22Rv1 (cell line): ENCODE measurements around the gene KIF26B.

Source experiments
- ZFX ChIP-seq: fragments of 450-650 bp; IDR thresholded peaks from 2 replicates; pipeline ENCODE4 v1.6.1; 2017; ENCODE audit warnings: antibody characterized with exemption, borderline replicate concordance
- TF ChIP-seq, protein P1 (sequence below): fragments of 450-650 bp; IDR thresholded peaks from 2 replicates; pipeline ENCODE4 v1.5.1; 2017; ENCODE audit warnings: mild to moderate bottlenecking

DNA sequence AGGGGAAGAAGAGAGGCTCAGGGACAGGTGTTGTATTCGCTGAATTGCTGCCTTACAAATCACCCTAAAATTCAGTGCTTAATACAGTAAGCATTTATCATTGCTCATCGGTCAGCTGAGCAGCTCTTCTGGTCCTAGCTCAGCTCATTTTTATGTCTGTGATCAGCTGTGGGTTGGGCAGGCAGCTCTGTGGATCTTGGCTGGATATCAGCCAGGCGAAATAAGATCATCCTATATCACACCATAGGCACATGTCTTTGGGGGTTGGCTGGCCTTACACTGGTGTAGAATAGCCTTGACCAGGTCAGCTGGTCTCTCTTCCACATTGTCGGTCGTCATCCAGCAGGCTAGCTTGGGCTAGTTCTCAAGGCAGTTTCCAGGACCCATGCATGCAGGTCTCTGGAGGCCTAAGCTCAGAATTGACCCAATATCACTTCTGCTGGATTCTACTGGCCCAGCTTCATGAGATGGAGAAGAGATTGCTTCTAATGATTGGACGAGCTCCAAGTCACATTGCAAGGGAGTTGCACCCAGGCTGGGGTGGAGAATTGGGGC is 448.6 kb downstream of the KIF26B start:
- TF ChIP-seq, protein P1, sequence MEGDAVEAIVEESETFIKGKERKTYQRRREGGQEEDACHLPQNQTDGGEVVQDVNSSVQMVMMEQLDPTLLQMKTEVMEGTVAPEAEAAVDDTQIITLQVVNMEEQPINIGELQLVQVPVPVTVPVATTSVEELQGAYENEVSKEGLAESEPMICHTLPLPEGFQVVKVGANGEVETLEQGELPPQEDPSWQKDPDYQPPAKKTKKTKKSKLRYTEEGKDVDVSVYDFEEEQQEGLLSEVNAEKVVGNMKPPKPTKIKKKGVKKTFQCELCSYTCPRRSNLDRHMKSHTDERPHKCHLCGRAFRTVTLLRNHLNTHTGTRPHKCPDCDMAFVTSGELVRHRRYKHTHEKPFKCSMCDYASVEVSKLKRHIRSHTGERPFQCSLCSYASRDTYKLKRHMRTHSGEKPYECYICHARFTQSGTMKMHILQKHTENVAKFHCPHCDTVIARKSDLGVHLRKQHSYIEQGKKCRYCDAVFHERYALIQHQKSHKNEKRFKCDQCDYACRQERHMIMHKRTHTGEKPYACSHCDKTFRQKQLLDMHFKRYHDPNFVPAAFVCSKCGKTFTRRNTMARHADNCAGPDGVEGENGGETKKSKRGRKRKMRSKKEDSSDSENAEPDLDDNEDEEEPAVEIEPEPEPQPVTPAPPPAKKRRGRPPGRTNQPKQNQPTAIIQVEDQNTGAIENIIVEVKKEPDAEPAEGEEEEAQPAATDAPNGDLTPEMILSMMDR, result no peak
- no peak for TF ChIP-seq ZFX
